H1 (cell line): Measurements from ENCODE around the gene HTR2A. TPM values are rescaled to one million over a fixed set of nuclear protein-coding genes. Genes with fewer than 3 reads are reported as not detected.

Source experiments
- CTCF ChIA-PET: fragments of 300-600 bp; sonication (Branson Sonifier 250); formaldehyde crosslinking; loops from one replicate; lab custom pipeline; 2021; ENCODE audit not compliant: partially characterized antibody; lab: Charles Lee
- POLR2A ChIA-PET: fragments of 300-600 bp; sonication (Branson Sonifier 250); formaldehyde crosslinking; loops from one replicate; lab custom pipeline; 2021; ENCODE audit warnings: inconsistent platforms; ENCODE audit not compliant: partially characterized antibody; lab: Charles Lee
- DNase-seq, 2 experiments: peaks; one replicate each; pipeline versions ENCODE4 v3.0.0 to v3.0.0-alpha.2; 2010 to 2022; ENCODE audit warnings: low spot score in 2 of 2, low read depth in 1 of 2, mixed read lengths in 1 of 2
- FAIRE-seq: peaks from 2 replicates; lab custom pipeline; 2011; peaks lifted over from hg19 to GRCh38; lab: Jason Lieb, UNC
- H2AFZ ChIP-seq: 2 replicates; pipeline ENCODE4 v1.8.1; 2012; ENCODE audit warnings: low read length, inconsistent platforms
- H2AK5ac ChIP-seq: 2 replicates; pipeline ENCODE4 v1.6.1; 2013; ENCODE audit warnings: low read depth, low read length
- H2BK120ac ChIP-seq: replicated peaks from 2 replicates; pipeline ENCODE3; 2013; ENCODE audit warnings: low read depth, low read length, inconsistent platforms
- H2BK12ac ChIP-seq: 2 replicates; pipeline ENCODE4 v1.6.1; 2013; ENCODE audit warnings: low read depth, low read length
- H2BK15ac ChIP-seq: 2 replicates; pipeline ENCODE4 v1.6.1; 2013; ENCODE audit warnings: low read length
- H2BK20ac ChIP-seq: 2 replicates; pipeline ENCODE4 v1.6.1; 2013; ENCODE audit warnings: low read length
- H2BK5ac ChIP-seq: 2 replicates; pipeline ENCODE4 v1.6.1; 2013; ENCODE audit warnings: low read depth, low read length
- H3K14ac ChIP-seq: 2 replicates; pipeline ENCODE4 v1.6.1; 2013; ENCODE audit warnings: inconsistent platforms; ENCODE audit not compliant: insufficient read length
- H3K18ac ChIP-seq: 2 replicates; pipeline ENCODE4 v1.6.1; 2013; ENCODE audit warnings: low read length; ENCODE audit errors: extremely low read depth
- H3K23ac ChIP-seq: 2 replicates; pipeline ENCODE4 v1.6.1; 2013; ENCODE audit warnings: inconsistent platforms; ENCODE audit not compliant: insufficient read length
- H3K23me2 ChIP-seq: 2 replicates; pipeline ENCODE4 v1.6.1; 2013; ENCODE audit warnings: low read depth, low read length
- H3K27ac ChIP-seq: 2 replicates; pipeline ENCODE4 v1.6.1; 2011; ENCODE audit warnings: low read depth, low read length, inconsistent platforms
- H3K27me3 ChIP-seq, 4 experiments: replicated peaks in 1 of 4; 1 replicate in 1 of 4; 2 replicates in 3 of 4; pipeline versions ENCODE4 v1.6.1 to v1.8.1; 2011 to 2013; ENCODE audit warnings: low read length in 3 of 4, mild to moderate bottlenecking in 3 of 4, inconsistent platforms in 2 of 4, mixed read lengths in 2 of 4, moderate library complexity in 1 of 4; ENCODE audit not compliant: control insufficient read depth in 3 of 4, insufficient read depth in 3 of 4; ENCODE audit errors: extremely low read depth in 1 of 4
- H3K36me3 ChIP-seq, 4 experiments: 2 replicates each; pipeline versions ENCODE4 v1.6.1 to v1.8.1; 2011 to 2013; ENCODE audit warnings: mild to moderate bottlenecking in 4 of 4, low read length in 3 of 4, moderate library complexity in 2 of 4, control low read depth in 1 of 4, inconsistent platforms in 1 of 4; ENCODE audit not compliant: insufficient read depth in 4 of 4, control insufficient read depth in 2 of 4
- H3K4ac ChIP-seq: replicated peaks from 2 replicates; pipeline ENCODE3; 2013; ENCODE audit warnings: low read length, low read depth, mixed read lengths, inconsistent platforms; ENCODE audit not compliant: insufficient read length
- H3K4me1 ChIP-seq, 4 experiments: replicated peaks in 1 of 4; 1 replicate in 1 of 4; 2 replicates in 3 of 4; pipeline versions ENCODE4 v1.6.1 to v1.8.1; 2011 to 2013; ENCODE audit warnings: low read length in 3 of 4, inconsistent platforms in 2 of 4, mixed read lengths in 1 of 4; ENCODE audit not compliant: insufficient read depth in 4 of 4, control insufficient read depth in 3 of 4
- H3K4me2 ChIP-seq, 2 experiments: 2 replicates each; pipeline versions ENCODE4 v1.6.1 to v1.8.1; 2011 to 2013; ENCODE audit warnings: low read depth in 2 of 2, low read length in 2 of 2, control low read depth in 1 of 2, inconsistent platforms in 1 of 2, mild to moderate bottlenecking in 1 of 2; ENCODE audit not compliant: insufficient read depth in 1 of 2
- H3K4me3 ChIP-seq, 4 experiments: fragments of 200-600, 300-600 bp in 1 of 4; sonication (generic), shearing (Covaris generic), sonication (Bioruptor Twin) in 1 of 4; 2 replicates each; pipeline versions ENCODE4 v1.5.1 to v1.8.1; 2011 to 2016; ENCODE audit warnings: low read length in 4 of 4, low read depth in 3 of 4, control low read depth in 2 of 4, inconsistent platforms in 2 of 4, mild to moderate bottlenecking in 2 of 4, mixed read lengths in 1 of 4, moderate library complexity in 1 of 4; ENCODE audit not compliant: insufficient read depth in 2 of 4; ENCODE audit errors: extremely low read depth in 1 of 4
- H3K56ac ChIP-seq: replicated peaks from 2 replicates; pipeline ENCODE3; 2013; ENCODE audit warnings: low read depth, mild to moderate bottlenecking, mixed read lengths, low read length, inconsistent platforms; ENCODE audit not compliant: insufficient read length
- H3K79me1 ChIP-seq: 2 replicates; pipeline ENCODE4 v1.6.1; 2013; ENCODE audit warnings: low read depth, low read length, control low read depth
- H3K79me2 ChIP-seq, 2 experiments: 2 replicates each; pipeline versions ENCODE4 v1.6.1 to v1.8.1; 2012 to 2013; ENCODE audit warnings: low read length in 2 of 2, mild to moderate bottlenecking in 2 of 2, inconsistent platforms in 1 of 2; ENCODE audit not compliant: insufficient read depth in 2 of 2, control insufficient read depth in 1 of 2
- H3K9ac ChIP-seq, 4 experiments: replicated peaks in 1 of 4; 1 replicate in 1 of 4; 2 replicates in 3 of 4; pipeline versions ENCODE4 v1.6.1 to v1.8.1; 2011 to 2013; ENCODE audit warnings: low read depth in 3 of 4, low read length in 3 of 4, control low read depth in 2 of 4, mild to moderate bottlenecking in 2 of 4, moderate library complexity in 2 of 4, inconsistent platforms in 1 of 4; ENCODE audit errors: extremely low read depth in 1 of 4
- H3K9me3 ChIP-seq, 2 experiments: 2 replicates each; pipeline versions ENCODE4 v1.6.1 to v1.8.1; 2012 to 2013; ENCODE audit warnings: mild to moderate bottlenecking in 2 of 2, moderate library complexity in 2 of 2, control low read depth in 1 of 2, inconsistent platforms in 1 of 2, low read depth in 1 of 2, low read length in 1 of 2, mixed read lengths in 1 of 2; ENCODE audit not compliant: insufficient read depth in 2 of 2
- H4K20me1 ChIP-seq, 2 experiments: replicated peaks in 1 of 2; 2 replicates each; pipeline versions ENCODE3 to v1.8.1; 2011 to 2013; ENCODE audit warnings: inconsistent platforms in 2 of 2, low read length in 2 of 2, mild to moderate bottlenecking in 1 of 2; ENCODE audit not compliant: insufficient read depth in 2 of 2, control insufficient read depth in 1 of 2
- H4K5ac ChIP-seq: 2 replicates; pipeline ENCODE4 v1.6.1; 2013; ENCODE audit warnings: low read length, low read depth, mixed read lengths, inconsistent platforms; ENCODE audit not compliant: insufficient read length
- H4K8ac ChIP-seq: 2 replicates; pipeline ENCODE4 v1.8.0; 2013; ENCODE audit warnings: mild to moderate bottlenecking, moderate library complexity, low read length, inconsistent platforms; ENCODE audit not compliant: insufficient read depth; ENCODE audit errors: extremely low read depth
- H4K91ac ChIP-seq: replicated peaks from 2 replicates; pipeline ENCODE3; 2013; ENCODE audit warnings: low read length, mixed read lengths, inconsistent platforms; ENCODE audit not compliant: insufficient read length
- CHD2 ChIP-seq: IDR thresholded peaks from 2 replicates; pipeline ENCODE4 v1.6.1; 2012; ENCODE audit warnings: low read length, improper control_type of control experiment
- CTCF ChIP-seq, 3 experiments: IDR thresholded peaks; 1 replicate in 2 of 3; 2 replicates in 1 of 3; pipeline versions ENCODE4 v1.5.1 to v1.6.1; 2011; ENCODE audit warnings: low read length in 3 of 3, mild to moderate bottlenecking in 3 of 3, inconsistent platforms in 2 of 3, low read depth in 1 of 3, moderate library complexity in 1 of 3; ENCODE audit not compliant: insufficient read depth in 1 of 3; ENCODE audit errors: control extremely low read depth in 1 of 3
- EGR1 ChIP-seq: IDR thresholded peaks from 2 replicates; pipeline ENCODE4 v1.6.1; 2011; ENCODE audit warnings: low read depth, low read length, borderline replicate concordance
- NANOG ChIP-seq: IDR thresholded peaks from 2 replicates; pipeline ENCODE4 v1.6.1; 2011; ENCODE audit warnings: low read length, low read depth, mild to moderate bottlenecking, inconsistent platforms; ENCODE audit not compliant: insufficient read depth, poor library complexity, severe bottlenecking
- POLR2AphosphoS5 ChIP-seq: IDR thresholded peaks from 2 replicates; pipeline ENCODE4 v1.6.1; 2011; ENCODE audit warnings: low read depth, low read length
- RXRA ChIP-seq: IDR thresholded peaks from 2 replicates; pipeline ENCODE4 v1.6.1; 2011; ENCODE audit warnings: low read depth, mild to moderate bottlenecking, low read length, moderate library complexity; ENCODE audit not compliant: insufficient read depth
- SIN3A ChIP-seq, 2 experiments: IDR thresholded peaks in 1 of 2; conservative IDR thresholded peaks in 1 of 2; 2 replicates each; pipeline ENCODE4 v1.6.1; 2011 to 2012; ENCODE audit warnings: low read length in 2 of 2, improper control_type of control experiment in 1 of 2, low read depth in 1 of 2, mild to moderate bottlenecking in 1 of 2
- SRF ChIP-seq: IDR thresholded peaks from 2 replicates; pipeline ENCODE4 v1.6.1; 2011; ENCODE audit warnings: mild to moderate bottlenecking, low read depth, low read length, moderate library complexity
- SUZ12 ChIP-seq: fragments of 200-600 bp; sonication (generic); IDR thresholded peaks from 2 replicates; pipeline ENCODE4 v1.6.1; 2012; ENCODE audit warnings: mild to moderate bottlenecking, inconsistent platforms, low read length, moderate library complexity, mixed read lengths
- WGBS, 2 experiments: shearing (Covaris generic) in 1 of 2; methylation state at CpG; one replicate each; pipeline versions ENCODE4 v1.1.6 to v1.1.7; 2013 to 2015; ENCODE audit warnings: low lambda C conversion rate in 2 of 2, mixed read lengths in 2 of 2, inconsistent platforms in 1 of 2, low coverage in 1 of 2, missing lambda C conversion rate in 1 of 2; ENCODE audit not compliant: insufficient replicate concordance in 2 of 2, insufficient coverage in 1 of 2, insufficient read length in 1 of 2; ENCODE audit errors: extremely low coverage in 1 of 2, missing lambda C conversion rate in 1 of 2; 5-methylcytosine and 5-hydroxymethylcytosine counted together
- polyA plus RNA-seq, 7 experiments: library from polyadenylated mRNA; depleted of rRNA in 3 of 7; stranded (reverse) in 5 of 7; unstranded in 2 of 7; fragments of >200 nt in 5 of 7; fragments of 200-250 nt in 2 of 7; gene quantifications; 1 replicate in 5 of 7; 2 replicates in 1 of 7; 4 replicates in 1 of 7; pipeline versions ENCODE4 v1.2.1 to v1.2.3, GENCODE V29; 2011 to 2013; ENCODE audit warnings: missing spikeins in 2 of 7, mixed read lengths in 2 of 7
- total RNA-seq: library from RNA; stranded (reverse); fragmentation: NEBNext Ultra II Directional; extraction: Animal tissue kit (Norgen Biotek cat#: 25700); gene quantifications from 2 replicates; pipeline ENCODE4 v1.2.1, GENCODE V29; 2021

Gene HTR2A
- total and polyA plus RNA-seq, 2 of the 8 experiments (the other 6 are each of a cell fraction or from before 2014, with no cell fraction given), result not detected

- Histone ChIP-seq H3K4me1 (no peaks in the 10 kb centered on the region), H3K23ac (no peak overlapping the region), H2BK5ac (no peak overlapping the region), H4K5ac (no peak overlapping the region), H2BK12ac (no peak overlapping the region), H4K91ac (no peak overlapping the region), H2BK20ac (no peak overlapping the region), H2BK15ac (no peak overlapping the region), H3K23me2 (no peaks in the 10 kb centered on the region; the same call in 1 of the 2 replicates), H4K20me1 (no peaks in the 10 kb centered on the region), H3K18ac (no peak overlapping the region), H3K27ac (no peak overlapping the region), H3K36me3 (no peaks in the 10 kb centered on the region), H3K9ac (no peak overlapping the region), H3K56ac (no peak overlapping the region), H4K8ac (no peak overlapping the region), H3K9me3 (peaks cover 0 to 2% of the 10 kb centered on the region in 2 experiments; a peak in 1 of 4 replicates), H3K14ac (no peak overlapping the region), H3K4me3 (no peak overlapping the region), H2AFZ (no peak overlapping the region), H3K79me2 (no peaks in the 10 kb centered on the region), H3K4me2 (no peak overlapping the region), H3K79me1 (no peaks in the 10 kb centered on the region), H3K4ac (no peak overlapping the region), H2BK120ac (no peak overlapping the region), H3K27me3 (no peaks in the 10 kb centered on the region), H2AK5ac (no peak overlapping the region)
- no peak for TF ChIP-seq RXRA
- TF ChIP-seq SUZ12, result no peak
- TF ChIP-seq SRF, result no peak
- no peak for TF ChIP-seq CTCF (IDR thresholded peaks at IDR 0.05; ENCODE audit: control extremely low read depth in 1 of 3, insufficient read depth in 1 of 3, low read depth in 1 of 3, low read length in 3 of 3)
- no peak for TF ChIP-seq EGR1
- TF ChIP-seq NANOG, result no peak
- no peak for TF ChIP-seq POLR2AphosphoS5
- TF ChIP-seq SIN3A (conservative IDR thresholded peaks at IDR 0.05 in 1 of 2, IDR thresholded peaks at IDR 0.05 in 1 of 2; ENCODE audit: low read depth in 1 of 2, low read length in 2 of 2), result no peak
- TF ChIP-seq CHD2, result no peak
- 86% methylated on average over 5 of the region's 5 CpGs; no CpG with 5 or more reads in 1 of the 2 experiments for WGBS, 2 experiments
- DNase-seq (no peak), FAIRE-seq (no peak)
- CTCF ChIA-PET, result interaction anchor here (1.6 kb wide), 1 partner anchor 96 kb away, joined by 4 read pairs; no protein-coding TSS in a partner anchor
- POLR2A ChIA-PET, result no interaction called here
Observed at GRCh38 chr13:46926916-46927590, 30.2 kb upstream of the HTR2A start.
